ENCODE measurements around the gene AMZ1.
"Not testable (repeated sequence)": the region's sequence is repeated elsewhere in the genome, so short reads cannot be mapped to it uniquely, and the experiment has no call there.

The AMZ1 gene

DNA sequence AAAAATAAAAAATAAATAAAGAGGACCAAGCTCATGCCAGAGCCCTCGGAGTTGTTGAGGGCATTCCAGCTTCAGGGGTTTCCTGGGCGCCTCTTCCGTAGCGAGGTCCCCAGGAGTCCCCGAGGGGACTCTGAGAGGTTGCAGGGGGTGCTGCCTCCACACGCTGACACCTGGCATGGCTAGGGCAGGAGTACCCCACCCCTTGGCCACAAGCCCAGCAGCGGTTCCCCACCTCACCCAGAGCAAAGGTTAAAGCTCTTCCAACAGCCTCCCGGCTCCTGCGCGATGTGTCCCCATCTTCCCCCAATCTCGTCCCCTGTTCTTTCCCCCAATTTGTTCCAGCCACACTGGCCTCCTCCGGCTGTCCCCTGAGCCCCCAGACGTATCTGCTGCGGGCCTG lies 4.5 kb downstream of the AMZ1 start:
- DNase-seq, result no peak

- not testable (repeated sequence) for DNase-seq
Measured at GRCh38 chr7:2693420-2694121, 5.6 kb downstream of the AMZ1 start.

GRCh38 chr7:2694122-2694436 lies 6.1 kb downstream of the AMZ1 start:
- DNase-seq, result not testable (repeated sequence)

DNA sequence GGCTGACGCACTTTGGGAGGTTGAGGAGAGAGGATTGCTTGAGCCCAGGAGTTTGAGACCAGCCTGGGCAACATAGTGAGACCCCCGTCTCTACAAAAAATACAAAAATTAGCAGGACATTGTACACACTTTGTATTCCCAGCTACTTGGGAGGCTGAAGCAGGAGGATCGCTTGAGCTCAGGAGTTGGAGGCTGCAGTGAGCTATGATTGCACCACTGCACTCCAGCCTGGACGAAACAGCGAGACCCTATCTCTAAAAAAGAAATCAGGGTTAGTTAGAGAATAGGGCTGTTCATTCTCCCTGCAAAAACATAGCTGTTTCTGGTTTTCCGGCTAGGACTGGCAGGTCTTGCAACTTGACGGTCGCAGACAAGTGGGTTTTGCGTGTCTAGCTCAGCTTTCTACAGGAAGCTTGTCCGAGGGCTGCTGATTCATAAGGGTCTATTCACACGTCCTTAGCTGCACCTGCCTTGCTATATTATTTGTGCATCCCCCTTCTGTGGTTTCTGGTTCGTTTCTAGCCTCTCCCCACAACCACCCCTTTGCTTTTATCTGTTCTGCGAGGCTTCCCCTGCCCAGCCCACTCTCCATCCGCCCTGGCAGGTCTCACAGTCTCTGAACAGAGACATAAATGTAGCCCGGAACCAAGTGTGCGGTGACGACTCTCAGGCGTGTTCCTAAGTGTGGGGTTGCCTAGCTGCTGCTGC lies 10.7 kb downstream of the AMZ1 start:
- DNase-seq, result peak; percentile 24 to 39

GRCh38 chr7:2699289-2699620 lies 11.3 kb downstream of the AMZ1 start:
- DNase-seq, result no peak

- DNase-seq, result no peak
Measured at GRCh38 chr7:2700141-2700850, 12.3 kb downstream of the AMZ1 start.

DNA sequence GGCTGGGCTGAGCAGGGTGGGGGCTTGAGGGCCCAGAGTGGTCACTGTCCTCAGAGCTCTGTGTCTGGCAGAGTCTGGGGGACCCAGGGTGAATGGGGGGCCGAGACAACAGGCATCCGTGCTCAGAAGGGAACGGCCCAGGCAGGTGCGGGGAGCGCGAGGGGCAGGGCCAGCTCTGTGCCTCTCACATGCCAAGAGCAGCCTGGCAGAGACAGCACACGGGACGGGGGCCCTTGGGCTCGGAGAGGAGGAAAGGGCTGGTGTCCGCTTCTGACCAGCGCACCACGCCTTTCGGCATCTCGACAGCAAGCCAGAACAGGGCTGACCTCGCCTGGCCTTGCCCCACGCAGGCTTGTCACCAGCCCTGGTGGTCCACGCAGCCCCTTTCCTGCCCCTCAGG lies 13.4 kb downstream of the AMZ1 start:
- DNase-seq, result no peak

GRCh38 chr7:2701832-2702593 lies 14.0 kb downstream of the AMZ1 start:
- DNase-seq, result no peak

GRCh38 chr7:2702594-2702957 lies 14.6 kb downstream of the AMZ1 start:
- no peak for DNase-seq

DNA sequence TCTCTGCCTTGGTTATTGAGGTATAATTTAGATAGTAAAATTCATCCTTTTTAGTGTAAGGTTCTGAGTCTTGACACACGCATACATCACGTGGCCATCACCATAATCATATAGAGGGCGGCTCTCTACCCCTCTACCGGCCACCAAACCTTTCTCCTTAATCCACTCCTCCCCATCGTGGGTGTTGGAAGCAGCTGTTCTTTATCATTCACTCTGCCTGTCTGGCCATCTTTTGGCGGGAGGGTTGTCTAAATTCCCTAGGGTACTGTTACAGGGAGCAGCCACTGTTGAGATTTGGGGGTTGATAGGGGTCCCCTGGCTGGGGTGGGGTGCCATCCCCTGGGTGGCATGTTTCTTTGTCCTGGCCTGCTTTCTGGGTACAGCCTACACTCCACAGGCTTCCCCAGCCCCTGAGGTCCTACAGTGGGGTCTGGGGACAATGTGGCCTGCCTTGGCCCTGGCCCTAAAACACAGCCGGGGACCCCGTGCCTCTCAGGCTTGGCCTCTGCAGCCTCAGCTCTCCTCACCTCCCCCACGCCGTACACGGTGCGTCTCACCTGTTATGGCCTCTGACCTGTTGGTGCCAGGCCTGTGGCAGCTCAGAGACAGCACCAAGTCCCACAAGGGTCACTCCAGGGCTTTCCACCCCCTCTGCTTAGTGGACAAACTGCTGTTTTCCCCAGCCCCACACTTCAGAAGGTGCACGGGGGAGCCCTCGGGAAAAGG lies 17.5 kb downstream of the AMZ1 start:
- no peak for DNase-seq

DNA sequence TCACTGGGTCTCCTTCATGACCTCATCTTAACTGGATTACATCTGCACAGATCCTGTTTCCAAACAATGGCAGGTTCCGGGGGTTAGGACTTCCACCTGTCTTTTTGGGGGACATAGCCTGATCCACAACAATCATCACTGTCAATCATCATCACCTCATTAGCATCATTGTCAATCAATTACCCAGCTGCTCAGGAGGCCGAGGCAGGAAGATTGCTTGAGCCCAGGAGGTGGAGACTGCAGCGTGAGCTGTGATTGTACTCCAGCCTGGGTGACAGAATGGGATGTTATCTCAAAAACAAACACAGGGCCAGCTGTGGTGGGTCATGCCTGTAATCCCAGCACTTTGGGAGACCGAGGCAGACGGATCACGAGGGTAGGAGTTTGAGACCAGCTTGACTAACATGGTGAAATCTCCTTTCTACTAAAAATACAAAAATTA lies 18.7 kb downstream of the AMZ1 start:
- no peak for DNase-seq

DNA sequence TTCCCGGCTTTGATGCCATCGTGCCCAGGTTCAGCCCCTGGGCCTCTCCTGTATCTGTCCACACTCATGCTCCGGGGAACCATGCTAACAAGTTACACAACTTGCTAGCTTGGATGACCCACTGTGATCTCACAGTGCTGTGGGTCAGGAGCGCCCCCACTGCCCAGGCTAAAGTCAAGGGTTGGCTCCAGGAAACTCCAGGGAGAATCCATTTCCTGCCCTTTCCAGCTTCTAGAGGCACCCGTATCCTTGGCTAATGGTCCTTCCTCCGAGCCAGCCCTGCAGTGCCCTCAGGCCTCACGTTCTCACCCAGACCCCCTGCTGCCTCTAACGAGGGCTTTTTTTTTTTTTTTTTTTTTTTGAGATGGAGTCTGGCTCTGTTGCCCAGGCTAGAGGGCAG lies 19.5 kb downstream of the AMZ1 start:
- no peak for DNase-seq

DNA sequence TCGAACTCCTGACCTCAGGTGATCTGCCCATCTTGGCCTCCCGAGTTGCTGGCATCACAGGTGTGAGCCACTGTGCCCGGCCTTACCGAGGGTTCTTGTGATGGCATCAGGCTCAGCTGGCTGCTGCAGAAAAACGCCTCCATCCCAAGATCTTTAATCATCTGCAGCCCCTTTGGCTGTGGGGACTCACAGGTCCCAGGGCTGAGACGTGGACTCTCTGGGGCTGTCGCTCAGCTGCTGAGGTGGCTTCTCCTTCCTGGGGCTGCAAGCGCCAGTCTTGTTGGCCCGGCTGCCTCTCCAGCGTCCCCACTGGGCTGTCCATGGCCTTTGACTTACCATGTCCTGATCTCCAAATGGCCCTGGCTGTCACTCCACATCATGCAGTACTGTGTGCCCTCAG lies 20.0 kb downstream of the AMZ1 start:
- no peak for DNase-seq

DNA sequence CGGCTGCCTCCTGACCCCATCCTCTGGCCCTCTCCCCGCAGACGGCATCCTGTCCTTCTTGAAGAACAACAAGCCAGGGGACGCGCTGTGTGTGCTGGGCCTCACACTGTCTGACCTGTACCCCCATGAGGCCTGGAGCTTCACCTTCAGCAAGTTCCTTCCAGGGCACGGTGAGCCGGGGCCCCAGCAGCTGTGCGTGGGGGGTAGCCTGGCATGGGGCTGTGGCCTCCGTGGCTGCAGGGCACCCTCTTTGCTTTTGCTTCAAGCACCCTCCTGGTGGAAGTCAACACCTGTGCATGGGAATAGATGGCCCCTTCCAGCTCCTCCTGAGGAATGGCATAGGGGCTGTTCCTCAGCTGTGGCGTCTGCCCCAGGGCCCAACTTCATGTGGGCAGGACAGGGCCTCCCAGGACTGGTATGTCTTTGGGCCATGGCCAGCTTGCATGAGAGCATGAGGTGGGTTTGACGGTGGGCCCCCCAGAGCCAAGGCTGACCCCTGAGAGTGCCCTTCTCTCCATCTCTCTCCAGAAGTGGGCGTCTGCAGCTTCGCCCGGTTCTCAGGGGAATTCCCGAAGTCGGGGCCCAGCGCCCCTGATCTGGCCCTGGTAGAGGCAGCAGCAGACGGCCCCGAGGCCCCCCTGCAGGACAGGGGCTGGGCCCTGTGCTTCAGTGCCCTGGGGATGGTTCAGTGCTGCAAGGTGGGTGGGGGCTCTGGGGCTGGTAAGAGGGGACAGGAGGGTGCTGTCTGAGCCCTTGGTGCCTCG lies 20.7 kb downstream of the AMZ1 start:
- DNase-seq, result no peak

GRCh38 chr7:2709553-2710285 lies 21.7 kb downstream of the AMZ1 start:
- DNase-seq, result peak; percentile 68 to 70

- DNase-seq, result peak; percentile 46 to 49
Measured at GRCh38 chr7:2710286-2710655, 22.3 kb downstream of the AMZ1 start.

DNA sequence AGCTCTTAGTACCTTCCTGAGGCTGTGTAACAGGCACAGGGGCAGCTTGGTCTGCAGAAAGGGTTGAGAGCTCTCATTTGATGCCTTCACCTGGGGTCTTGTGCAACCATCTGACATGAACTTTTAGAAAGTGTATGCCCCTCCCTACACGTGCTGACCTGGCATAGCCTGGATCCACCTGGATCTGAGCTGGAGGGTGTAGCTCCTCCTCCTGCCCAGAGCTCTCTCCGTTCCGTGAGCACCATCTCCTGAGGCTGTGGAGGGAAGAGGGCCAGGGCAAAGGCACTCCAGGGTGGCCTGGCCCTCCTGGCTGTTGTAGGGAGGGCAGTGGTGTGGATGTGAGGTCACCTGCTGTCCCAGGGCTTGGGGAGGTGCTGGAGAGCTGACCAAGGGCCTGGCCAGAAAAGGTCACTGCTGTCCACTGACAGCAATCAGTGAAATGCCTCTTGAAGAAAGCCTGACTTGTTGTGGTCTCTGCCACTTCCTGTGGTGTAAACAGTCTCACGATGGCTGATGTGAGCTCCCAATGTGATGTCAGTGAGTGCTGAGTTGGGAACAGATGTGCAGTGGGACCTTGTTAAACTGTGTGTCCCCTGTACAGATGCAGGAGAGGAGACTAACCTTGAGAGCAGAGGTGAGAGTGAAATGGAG lies 23.0 kb downstream of the AMZ1 start:
- DNase-seq, result no peak

DNA sequence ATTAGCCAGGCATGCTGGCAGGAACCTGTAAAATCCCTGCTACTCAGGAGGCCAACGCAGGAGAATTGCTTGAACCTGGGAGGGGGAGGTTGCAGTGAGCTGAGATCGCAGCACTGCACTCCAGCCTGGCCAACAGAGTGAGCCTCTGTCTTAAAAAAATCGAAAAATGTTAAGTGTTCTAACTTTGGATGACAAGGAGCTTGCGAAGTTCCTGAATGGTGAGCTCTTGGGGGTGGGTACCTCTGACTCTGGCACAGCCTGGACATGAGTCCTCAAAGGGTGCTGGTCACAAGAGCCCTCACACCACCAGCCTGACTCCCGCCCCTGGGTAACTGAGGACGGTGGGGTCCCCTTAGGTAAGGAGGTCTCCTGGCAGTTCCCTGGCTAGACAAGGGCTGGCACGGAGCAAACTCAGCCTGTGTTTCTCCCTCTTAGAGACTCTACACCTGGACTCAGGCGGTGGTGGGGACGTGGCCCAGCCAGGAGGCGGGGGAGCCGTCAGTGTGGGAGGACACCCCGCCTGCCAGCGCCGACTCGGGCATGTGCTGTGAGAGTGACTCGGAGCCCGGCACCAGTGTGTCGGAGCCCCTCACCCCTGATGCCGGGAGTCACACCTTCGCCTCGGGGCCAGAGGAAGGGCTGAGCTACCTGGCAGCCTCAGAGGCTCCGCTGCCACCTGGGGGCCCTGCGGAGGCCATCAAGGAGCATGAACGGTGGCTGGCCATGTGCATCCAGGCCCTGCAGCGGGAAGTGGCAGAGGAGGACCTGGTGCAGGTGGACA lies 24.1 kb downstream of the AMZ1 start:
- DNase-seq, result no peak

- no peak for DNase-seq
Measured at GRCh38 chr7:2713370-2713769, 25.4 kb downstream of the AMZ1 start.

- DNase-seq, result no peak
Measured at GRCh38 chr7:2713978-2714377, 26.0 kb downstream of the AMZ1 start.
